ENCODE results near the gene CDK5RAP1.

GRCh38 chr20:33349493-33349892 is 51.8 kb downstream of the CDK5RAP1 start:
- TF ChIP-seq CTCF (IDR thresholded peaks at IDR 0.05), result no peak
- no peak for TF ChIP-seq EZH2 (IDR thresholded peaks at IDR 0.05)
